ENCODE data around the gene ATG4D.

GRCh38 chr19:10548746-10549276 lies 5.1 kb downstream of the ATG4D start:
- TF ChIP-seq POLR2AphosphoS5 (IDR thresholded peaks at IDR 0.05; ENCODE audit: borderline replicate concordance, low read depth, low read length) (no peak), EZH2 (IDR thresholded peaks at IDR 0.05) (no peak)
